Neural progenitor cell (in vitro differentiated cells): ENCODE data around the gene TFPI.

Experiments
- EZH2 ChIP-seq: fragments of 200-600 bp; sonication (generic); IDR thresholded peaks from 2 replicates; pipeline ENCODE4 v1.6.1; 2017; ENCODE audit warnings: antibody characterized with exemption, mild to moderate bottlenecking, moderate library complexity
- TF ChIP-seq, protein P1 (sequence below): fragments of 200-600 bp; sonication (generic); IDR thresholded peaks from 2 replicates; pipeline ENCODE4 v1.5.1; 2017; ENCODE audit warnings: antibody characterized with exemption, mild to moderate bottlenecking

DNA sequence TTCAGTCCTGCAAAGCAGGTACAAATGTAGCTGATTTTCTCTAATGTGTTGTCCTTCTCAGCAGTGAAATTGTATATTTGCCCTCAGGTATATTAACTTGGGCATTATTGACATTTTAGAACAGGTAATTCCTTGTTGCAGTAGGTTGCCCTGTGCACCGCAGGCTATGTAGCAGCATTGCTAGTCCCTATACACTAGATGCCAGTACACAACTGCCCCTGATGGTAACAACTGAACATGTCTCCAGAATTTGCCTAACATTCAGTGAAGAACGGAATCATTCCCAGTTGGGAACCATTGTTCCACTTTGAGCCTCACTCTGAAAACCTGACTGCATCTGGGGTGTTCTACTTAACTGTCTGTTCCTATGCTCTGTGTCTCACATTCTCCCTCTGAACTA lies 23.1 kb upstream of the TFPI start:
- TF ChIP-seq, protein P1, sequence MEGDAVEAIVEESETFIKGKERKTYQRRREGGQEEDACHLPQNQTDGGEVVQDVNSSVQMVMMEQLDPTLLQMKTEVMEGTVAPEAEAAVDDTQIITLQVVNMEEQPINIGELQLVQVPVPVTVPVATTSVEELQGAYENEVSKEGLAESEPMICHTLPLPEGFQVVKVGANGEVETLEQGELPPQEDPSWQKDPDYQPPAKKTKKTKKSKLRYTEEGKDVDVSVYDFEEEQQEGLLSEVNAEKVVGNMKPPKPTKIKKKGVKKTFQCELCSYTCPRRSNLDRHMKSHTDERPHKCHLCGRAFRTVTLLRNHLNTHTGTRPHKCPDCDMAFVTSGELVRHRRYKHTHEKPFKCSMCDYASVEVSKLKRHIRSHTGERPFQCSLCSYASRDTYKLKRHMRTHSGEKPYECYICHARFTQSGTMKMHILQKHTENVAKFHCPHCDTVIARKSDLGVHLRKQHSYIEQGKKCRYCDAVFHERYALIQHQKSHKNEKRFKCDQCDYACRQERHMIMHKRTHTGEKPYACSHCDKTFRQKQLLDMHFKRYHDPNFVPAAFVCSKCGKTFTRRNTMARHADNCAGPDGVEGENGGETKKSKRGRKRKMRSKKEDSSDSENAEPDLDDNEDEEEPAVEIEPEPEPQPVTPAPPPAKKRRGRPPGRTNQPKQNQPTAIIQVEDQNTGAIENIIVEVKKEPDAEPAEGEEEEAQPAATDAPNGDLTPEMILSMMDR, result peak; percentile 32
- no peak for TF ChIP-seq EZH2
